ENCODE data around the gene NIP7.

- TF ChIP-seq CTCF (IDR thresholded peaks at IDR 0.05; ENCODE audit: low read depth, low read length, poor library complexity, severe bottlenecking), result peak; percentile 78
- TF ChIP-seq EZH2phosphoT487 (IDR thresholded peaks at IDR 0.05; ENCODE audit: borderline replicate concordance, low read length), result no peak
Observed at GRCh38 chr16:69339289-69340094, at the start of gene NIP7, which contains the start of gene COG8.

Measured in DOHH2 (cell line).